ENCODE data around the gene PHC2.

Gene PHC2

GRCh38 chr1:33348194-33348593 lies 82.7 kb downstream of the PHC2 start:
- no peaks in the 10 kb centered on the region; the same call in 1 of the 2 replicates for H3F3A ChIP-seq (ENCODE audit: insufficient read depth)
- H3K27ac ChIP-seq (ENCODE audit: low read depth, low read length): no peak overlapping the region
- no peaks in the 10 kb centered on the region for H3K27me3 ChIP-seq (ENCODE audit: low read length)
- no peak overlapping the region for H3K4me3 ChIP-seq (ENCODE audit: insufficient read depth, low read length, poor library complexity, severe bottlenecking)
- no peak overlapping the region for H3K9ac ChIP-seq (ENCODE audit: low read length)
- H3K9me3 ChIP-seq (ENCODE audit: insufficient read depth, low read length): no peaks in the 10 kb centered on the region
- H3K9me2 ChIP-seq (replicated peaks; ENCODE audit: insufficient read depth, low read length): no peaks in the 10 kb centered on the region
- H3K4me2 ChIP-seq (ENCODE audit: low read depth, low read length, poor library complexity, severe bottlenecking): peak overlapping the region; percentile 75
- H4K20me1 ChIP-seq (ENCODE audit: low read depth, low read length): peaks cover 8% of the 10 kb centered on the region; the same call in 1 of the 2 replicates
- no peaks in the 10 kb centered on the region for H3K36me3 ChIP-seq (ENCODE audit: low read length)
- TF ChIP-seq EZH2phosphoT487 (conservative IDR thresholded peaks at IDR 0.05; ENCODE audit: low read length): no peak
- TF ChIP-seq, protein P1, sequence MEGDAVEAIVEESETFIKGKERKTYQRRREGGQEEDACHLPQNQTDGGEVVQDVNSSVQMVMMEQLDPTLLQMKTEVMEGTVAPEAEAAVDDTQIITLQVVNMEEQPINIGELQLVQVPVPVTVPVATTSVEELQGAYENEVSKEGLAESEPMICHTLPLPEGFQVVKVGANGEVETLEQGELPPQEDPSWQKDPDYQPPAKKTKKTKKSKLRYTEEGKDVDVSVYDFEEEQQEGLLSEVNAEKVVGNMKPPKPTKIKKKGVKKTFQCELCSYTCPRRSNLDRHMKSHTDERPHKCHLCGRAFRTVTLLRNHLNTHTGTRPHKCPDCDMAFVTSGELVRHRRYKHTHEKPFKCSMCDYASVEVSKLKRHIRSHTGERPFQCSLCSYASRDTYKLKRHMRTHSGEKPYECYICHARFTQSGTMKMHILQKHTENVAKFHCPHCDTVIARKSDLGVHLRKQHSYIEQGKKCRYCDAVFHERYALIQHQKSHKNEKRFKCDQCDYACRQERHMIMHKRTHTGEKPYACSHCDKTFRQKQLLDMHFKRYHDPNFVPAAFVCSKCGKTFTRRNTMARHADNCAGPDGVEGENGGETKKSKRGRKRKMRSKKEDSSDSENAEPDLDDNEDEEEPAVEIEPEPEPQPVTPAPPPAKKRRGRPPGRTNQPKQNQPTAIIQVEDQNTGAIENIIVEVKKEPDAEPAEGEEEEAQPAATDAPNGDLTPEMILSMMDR (IDR thresholded peaks at IDR 0.05; ENCODE audit: insufficient read depth, low read length, poor library complexity, severe bottlenecking): no peak
- H2AFZ ChIP-seq (ENCODE audit: low read depth, low read length, severe bottlenecking): no peak overlapping the region
- peaks cover 12% of the 10 kb centered on the region; the same call in 1 of the 2 replicates for H3K79me2 ChIP-seq (ENCODE audit: insufficient read depth, low read length)

GRCh38 chr1:33347650-33347992 lies 83.3 kb downstream of the PHC2 start:
- H3K79me2 ChIP-seq (ENCODE audit: insufficient read depth, low read length): peaks cover 12% of the 10 kb centered on the region; the same call in 1 of the 2 replicates
- peaks cover 8% of the 10 kb centered on the region; the same call in 1 of the 2 replicates for H4K20me1 ChIP-seq (ENCODE audit: low read depth, low read length)
- H3K4me2 ChIP-seq (ENCODE audit: low read depth, low read length, poor library complexity, severe bottlenecking): peak overlapping the region; percentile 75
- H3K36me3 ChIP-seq (ENCODE audit: low read length): no peaks in the 10 kb centered on the region
- no peaks in the 10 kb centered on the region for H3K9me2 ChIP-seq (replicated peaks; ENCODE audit: insufficient read depth, low read length)
- H3F3A ChIP-seq (ENCODE audit: insufficient read depth): no peaks in the 10 kb centered on the region; the same call in 1 of the 2 replicates
- H3K27ac ChIP-seq (ENCODE audit: low read depth, low read length): no peak overlapping the region
- no peaks in the 10 kb centered on the region for H3K9me3 ChIP-seq (ENCODE audit: insufficient read depth, low read length)
- TF ChIP-seq, protein P1 (IDR thresholded peaks at IDR 0.05; ENCODE audit: insufficient read depth, low read length, poor library complexity, severe bottlenecking): no peak
- no peak for TF ChIP-seq EZH2phosphoT487 (conservative IDR thresholded peaks at IDR 0.05; ENCODE audit: low read length)
- no peaks in the 10 kb centered on the region for H3K27me3 ChIP-seq (ENCODE audit: low read length)
- H3K4me3 ChIP-seq (ENCODE audit: insufficient read depth, low read length, poor library complexity, severe bottlenecking): no peak overlapping the region
- H3K9ac ChIP-seq (ENCODE audit: low read length): no peak overlapping the region
- H2AFZ ChIP-seq (ENCODE audit: low read depth, low read length, severe bottlenecking): no peak overlapping the region

DNA sequence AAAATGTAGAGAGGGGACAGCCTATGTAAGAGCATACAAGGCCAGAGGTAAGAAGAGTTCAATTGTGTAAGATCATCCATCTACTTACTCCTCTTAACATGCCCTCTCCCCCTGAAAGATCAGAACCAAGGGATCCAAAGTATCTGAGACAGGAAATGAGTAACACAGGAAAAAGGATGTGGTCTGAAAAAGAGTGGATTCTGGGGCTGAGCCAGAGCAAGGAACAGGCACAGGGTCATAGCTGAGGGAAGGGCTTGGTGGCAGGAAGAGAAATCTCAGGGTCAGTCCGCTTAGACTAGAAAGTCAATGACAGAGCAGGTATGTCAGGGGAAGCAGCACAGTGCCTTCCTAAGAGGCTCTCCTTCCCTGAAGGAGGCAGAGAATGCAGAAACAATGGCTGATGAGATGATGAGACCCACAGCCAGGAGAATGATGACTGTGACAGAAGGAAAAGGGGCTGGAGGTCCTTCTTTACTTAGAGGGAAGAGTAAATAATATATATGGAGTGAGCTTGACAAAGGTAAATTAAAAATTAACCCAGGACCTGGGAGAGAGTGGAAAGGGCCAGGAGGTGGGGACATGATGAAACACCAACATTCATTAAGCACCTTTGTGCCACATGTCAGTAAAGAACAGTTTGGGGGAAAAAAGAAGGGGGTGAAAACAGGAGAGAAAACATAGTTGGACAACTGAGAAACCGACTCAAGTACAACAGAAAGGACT lies 83.8 kb downstream of the PHC2 start:
- peaks cover 12% of the 10 kb centered on the region; the same call in 1 of the 2 replicates for H3K79me2 ChIP-seq (ENCODE audit: insufficient read depth, low read length)
- no peak overlapping the region for H3K27ac ChIP-seq (ENCODE audit: low read depth, low read length)
- no peak overlapping the region for H3K9ac ChIP-seq (ENCODE audit: low read length)
- no peak overlapping the region for H3K4me3 ChIP-seq (ENCODE audit: insufficient read depth, low read length, poor library complexity, severe bottlenecking)
- no peaks in the 10 kb centered on the region for H3K9me2 ChIP-seq (replicated peaks; ENCODE audit: insufficient read depth, low read length)
- H3K36me3 ChIP-seq (ENCODE audit: low read length): no peaks in the 10 kb centered on the region
- H3K27me3 ChIP-seq (ENCODE audit: low read length): no peaks in the 10 kb centered on the region
- no peak overlapping the region for H2AFZ ChIP-seq (ENCODE audit: low read depth, low read length, severe bottlenecking)
- H3F3A ChIP-seq (ENCODE audit: insufficient read depth): no peaks in the 10 kb centered on the region; the same call in 1 of the 2 replicates
- H3K9me3 ChIP-seq (ENCODE audit: insufficient read depth, low read length): no peaks in the 10 kb centered on the region
- H3K4me2 ChIP-seq (ENCODE audit: low read depth, low read length, poor library complexity, severe bottlenecking): no peak overlapping the region
- H4K20me1 ChIP-seq (ENCODE audit: low read depth, low read length): peaks cover 8% of the 10 kb centered on the region; the same call in 1 of the 2 replicates
- no peak for TF ChIP-seq EZH2phosphoT487 (conservative IDR thresholded peaks at IDR 0.05; ENCODE audit: low read length)
- TF ChIP-seq, protein P1 (IDR thresholded peaks at IDR 0.05; ENCODE audit: insufficient read depth, low read length, poor library complexity, severe bottlenecking): no peak
